ENCODE results near the gene COTL1.

Gene COTL1

DNA sequence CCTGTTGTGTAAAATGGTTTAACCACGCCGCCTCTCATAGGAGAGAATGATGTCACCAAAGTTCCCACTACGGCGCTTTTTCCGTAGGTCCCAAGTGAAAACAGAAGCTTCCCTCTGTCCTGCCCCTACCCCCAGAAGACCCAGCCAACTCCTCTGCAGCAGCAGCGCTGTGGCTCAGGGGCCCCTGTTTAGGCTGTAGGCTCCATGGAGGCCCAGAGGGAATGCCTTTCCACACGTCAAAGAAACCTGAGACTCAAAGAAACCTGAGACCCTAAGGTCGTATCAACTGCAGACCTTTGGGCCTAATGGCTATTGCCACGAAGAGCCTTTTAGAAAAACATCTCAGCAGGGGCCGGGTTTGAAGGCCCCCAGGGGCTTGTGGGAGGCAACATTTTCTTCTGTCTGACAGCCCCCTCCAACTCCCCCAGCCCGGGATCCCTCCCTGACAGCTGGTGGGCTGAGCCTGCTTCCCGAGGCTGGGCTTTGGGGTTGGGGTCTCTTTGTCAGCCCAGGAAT is 70.3 kb downstream of the COTL1 start:
- no peak for DNase-seq

GRCh38 chr16:84546669-84547545 is 71.0 kb downstream of the COTL1 start:
- no peak for DNase-seq

- no peak for DNase-seq
These were observed 72.7 kb downstream of the COTL1 start for GRCh38 chr16:84545114-84545737.

DNA sequence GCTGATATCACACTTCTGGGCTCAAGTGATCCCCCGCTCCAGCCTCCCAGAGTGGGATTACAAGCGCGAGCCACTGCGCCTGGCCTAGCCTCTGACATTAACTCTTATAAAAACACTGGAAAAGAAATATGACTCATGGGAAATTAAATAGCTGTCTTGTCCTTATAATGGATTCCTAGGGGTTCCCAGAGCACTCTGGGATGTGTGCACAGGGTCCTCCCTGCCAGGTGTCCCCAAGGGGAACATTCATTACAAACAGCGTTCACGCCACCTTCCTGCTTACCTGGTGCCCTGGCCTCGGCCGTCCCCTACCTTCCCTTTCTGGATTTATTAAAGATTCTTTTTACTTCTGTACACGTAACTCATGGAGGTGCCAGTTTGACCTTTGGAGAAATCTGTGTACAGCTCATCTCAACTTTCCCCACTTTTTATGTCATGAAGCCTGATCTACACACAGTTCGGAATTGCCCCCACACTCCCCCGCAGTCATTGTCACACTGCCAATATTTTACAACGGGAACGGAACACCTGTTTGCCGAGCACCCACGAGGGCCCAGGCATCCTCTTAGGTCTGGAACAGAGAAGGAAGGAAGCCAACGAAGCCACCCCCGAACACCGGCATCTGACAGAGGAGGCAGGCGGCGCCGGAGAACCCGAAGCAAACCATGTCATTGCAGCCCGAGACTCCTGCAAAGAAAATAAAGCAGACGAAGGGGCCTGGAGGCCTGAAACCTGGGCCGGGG is 73.7 kb downstream of the COTL1 start:
- DNase-seq, result no peak

DNA sequence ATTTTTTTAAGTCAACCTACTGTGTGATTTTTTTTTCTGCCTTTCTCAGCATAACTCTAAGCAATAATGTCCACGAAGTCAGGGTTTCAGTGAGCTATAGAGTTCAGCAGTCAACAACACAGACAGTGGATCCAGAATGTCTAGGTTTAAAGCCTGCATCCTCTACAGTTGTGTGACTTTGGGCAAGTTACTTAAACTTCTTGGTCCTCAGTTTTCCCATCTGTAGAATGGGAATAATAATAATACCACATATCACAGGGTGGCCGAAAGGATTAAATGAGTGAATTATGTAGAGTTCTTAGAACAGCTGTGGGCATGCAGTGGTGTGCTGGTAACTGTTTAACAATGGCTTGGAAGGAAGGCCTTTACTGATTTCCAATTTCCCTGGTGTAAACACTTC is 74.6 kb downstream of the COTL1 start:
- no peak for DNase-seq

DNA sequence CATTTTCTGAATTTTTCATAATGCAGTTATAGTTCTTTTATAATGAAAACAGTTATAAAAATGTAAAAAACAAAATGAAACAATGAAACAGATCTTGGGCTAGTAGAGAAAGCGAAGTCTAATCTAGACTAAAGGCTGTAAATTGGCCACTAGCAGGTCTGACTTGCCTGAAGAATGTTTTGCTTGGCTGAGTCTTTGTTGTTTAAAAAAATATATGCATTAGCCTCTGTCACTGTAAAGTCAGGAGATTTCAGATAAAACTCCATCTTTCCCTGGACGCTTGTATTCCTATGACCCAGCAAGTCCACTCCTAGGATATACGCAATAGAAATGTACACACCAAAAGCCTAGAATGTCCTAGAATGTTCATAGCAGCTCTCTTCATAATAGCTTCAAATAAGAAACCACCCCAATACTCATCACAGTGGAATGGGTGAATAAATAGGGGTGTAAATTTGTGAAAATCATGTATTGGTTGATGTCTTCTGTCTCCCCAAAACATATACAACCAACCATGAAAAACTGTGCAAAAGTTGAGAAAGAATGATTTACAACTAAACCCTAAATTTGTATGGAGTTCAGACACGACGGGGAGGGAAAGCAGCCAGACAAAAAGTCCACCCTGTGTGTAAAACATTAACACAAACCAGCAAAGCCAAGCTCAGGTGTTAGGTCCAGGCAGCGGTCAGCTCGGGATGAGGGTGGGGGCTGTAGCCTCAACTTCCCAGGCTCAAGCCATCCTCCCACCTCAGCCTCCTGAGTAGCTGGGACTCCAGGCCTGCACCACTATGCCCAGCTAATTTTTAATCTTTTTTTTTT is 75.7 kb downstream of the COTL1 start:
- DNase-seq, result no peak

GRCh38 chr16:84540194-84540593 is 77.7 kb downstream of the COTL1 start:
- no peak for DNase-seq

DNA sequence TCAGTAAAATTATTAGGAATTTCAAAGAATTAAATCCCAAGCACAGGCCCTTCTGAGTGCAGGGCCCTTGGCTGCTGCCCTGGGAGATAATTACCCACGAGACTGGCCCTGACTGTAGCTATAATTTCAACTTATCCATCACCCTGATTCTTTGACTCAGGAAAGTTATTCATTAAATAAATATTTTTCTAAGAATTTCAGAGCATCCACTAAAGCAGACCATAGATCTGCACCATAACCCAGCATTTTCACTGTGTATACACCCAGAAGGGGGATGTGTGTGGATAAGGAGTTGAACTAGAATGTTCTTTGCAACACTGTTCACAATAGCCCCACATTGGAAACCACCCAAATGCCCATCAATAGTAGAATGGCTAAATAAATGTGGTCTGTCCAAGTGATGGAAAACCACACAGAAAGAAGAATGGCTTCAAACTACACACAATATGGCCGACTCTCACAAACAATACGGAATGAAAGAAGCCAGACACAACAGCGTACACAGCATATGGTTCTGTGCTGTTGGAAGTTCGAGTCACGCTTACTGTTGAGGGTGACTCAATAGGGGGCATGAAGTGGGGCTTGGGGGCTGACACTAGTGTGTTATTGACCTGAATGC is 79.5 kb downstream of the COTL1 start:
- DNase-seq, result no peak

- DNase-seq, result no peak
These were observed 80.3 kb downstream of the COTL1 start for GRCh38 chr16:84537491-84538151.

- DNase-seq, result no peak
These were observed 82.0 kb downstream of the COTL1 start for GRCh38 chr16:84535851-84536250.

DNA sequence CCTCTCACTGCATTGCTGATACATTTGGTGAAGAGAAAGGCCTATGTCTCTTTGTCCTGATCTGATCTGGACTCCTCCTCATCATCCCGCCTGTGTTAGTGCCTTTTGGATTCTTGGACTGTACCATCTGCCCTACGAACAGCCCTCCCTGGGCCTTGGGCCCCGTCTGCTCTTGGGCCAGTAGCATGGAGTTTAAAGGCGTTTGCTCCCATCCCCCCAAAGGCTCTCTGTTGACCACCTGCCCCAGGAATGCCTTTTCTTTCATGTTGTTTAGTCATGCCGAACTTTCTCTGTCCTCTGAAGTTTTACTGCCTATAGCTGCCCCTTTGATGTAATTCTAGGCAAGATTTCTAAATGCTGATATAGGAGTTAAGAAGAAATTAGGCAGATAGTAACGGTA is 82.5 kb downstream of the COTL1 start:
- DNase-seq, result no peak

DNA sequence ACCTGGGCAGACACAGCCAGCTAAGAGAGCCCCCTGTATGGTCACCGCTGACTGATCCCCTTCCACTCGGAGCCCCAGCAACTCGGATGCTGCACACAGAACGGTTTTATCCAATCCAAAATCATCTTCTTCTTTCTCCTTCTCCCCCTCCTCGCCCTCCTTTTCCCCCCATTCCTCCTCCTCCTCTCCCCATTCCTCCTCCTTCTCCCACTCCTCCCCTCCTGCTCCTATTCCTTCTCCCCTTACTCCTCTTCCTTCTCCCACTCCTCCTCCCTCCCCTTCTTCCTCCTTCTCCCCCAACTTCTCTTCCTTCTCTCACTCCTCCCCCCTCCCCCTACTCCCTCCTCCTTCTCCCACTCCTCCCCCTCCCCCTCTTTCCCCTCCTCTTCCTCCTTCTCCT is 83.1 kb downstream of the COTL1 start:
- no peak for DNase-seq

- no peak for DNase-seq
These were observed 84.9 kb downstream of the COTL1 start for GRCh38 chr16:84532855-84533486.

- no peak for DNase-seq
These were observed 85.6 kb downstream of the COTL1 start for GRCh38 chr16:84532291-84532724.

GRCh38 chr16:84531671-84532111 is 86.2 kb downstream of the COTL1 start:
- DNase-seq, result no peak

GRCh38 chr16:84530590-84530989 is 87.3 kb downstream of the COTL1 start:
- DNase-seq, result no peak

DNA sequence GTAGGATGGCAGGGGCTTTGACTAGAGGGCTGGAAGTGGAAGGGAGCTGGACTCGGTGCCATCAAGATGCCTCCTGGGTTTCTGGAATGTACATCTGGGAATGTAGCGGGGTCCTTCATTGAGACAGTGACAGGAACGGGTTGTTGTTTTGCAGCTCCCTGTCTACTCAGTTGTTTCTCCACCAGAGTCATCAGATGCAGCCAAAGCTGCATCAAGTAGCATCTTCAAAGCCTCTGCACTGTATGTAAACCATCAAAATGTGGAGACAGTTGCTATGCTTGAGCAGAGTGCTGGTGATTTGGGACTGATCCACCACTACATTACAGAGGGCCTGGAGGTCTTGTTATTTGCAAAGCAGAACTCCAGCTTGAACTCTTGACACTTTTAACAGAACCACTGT is 88.3 kb downstream of the COTL1 start:
- no peak for DNase-seq

GRCh38 chr16:84528322-84528721 is 89.6 kb downstream of the COTL1 start:
- DNase-seq, result no peak

- no peak for DNase-seq
These were observed 90.2 kb downstream of the COTL1 start for GRCh38 chr16:84527532-84528269.

Data from NCI-H1930 (cell line).